Trophoblast cell (in vitro differentiated cells and primary cell): ENCODE results near the gene PALB2. TPM values are rescaled to one million over a fixed set of nuclear protein-coding genes. Genes with fewer than 3 reads are reported as not detected.

Source experiments
- DNase-seq, 2 donors: peaks; one replicate each; pipeline ENCODE4 v3.0.0-alpha.2; 2016
- H2AFZ ChIP-seq: 2 replicates; pipeline ENCODE4 v1.6.1; 2013; ENCODE audit warnings: low read length, moderate library complexity, mild to moderate bottlenecking; ENCODE audit not compliant: insufficient read depth, poor library complexity
- H2AK5ac ChIP-seq: 2 replicates; pipeline ENCODE4 v1.6.1; 2013; ENCODE audit warnings: mild to moderate bottlenecking, low read length
- H2BK120ac ChIP-seq: 2 replicates; pipeline ENCODE4 v1.6.1; 2013; ENCODE audit warnings: low read length, mild to moderate bottlenecking, moderate library complexity; ENCODE audit not compliant: insufficient read depth, poor library complexity
- H2BK12ac ChIP-seq: 2 replicates; pipeline ENCODE4 v1.6.1; 2013; ENCODE audit warnings: mild to moderate bottlenecking, low read length, moderate library complexity
- H2BK5ac ChIP-seq: 2 replicates; pipeline ENCODE4 v1.6.1; 2013; ENCODE audit warnings: low read length, low read depth, moderate library complexity, mild to moderate bottlenecking; ENCODE audit not compliant: poor library complexity
- H3K14ac ChIP-seq: 2 replicates; pipeline ENCODE4 v1.6.1; 2013; ENCODE audit warnings: mild to moderate bottlenecking, low read length
- H3K18ac ChIP-seq: 2 replicates; pipeline ENCODE4 v1.6.1; 2013; ENCODE audit warnings: mild to moderate bottlenecking, low read length
- H3K23ac ChIP-seq: 2 replicates; pipeline ENCODE4 v1.6.1; 2013; ENCODE audit warnings: low read length
- H3K27ac ChIP-seq: 2 replicates; pipeline ENCODE4 v1.5.1; 2013; ENCODE audit warnings: low read depth, mild to moderate bottlenecking, inconsistent platforms, low read length, moderate library complexity
- H3K27me3 ChIP-seq: 2 replicates; pipeline ENCODE4 v1.6.1; 2013; ENCODE audit warnings: inconsistent platforms, mild to moderate bottlenecking, low read length, moderate library complexity; ENCODE audit not compliant: insufficient read depth
- H3K36me3 ChIP-seq, 2 experiments: 1 replicate in 1 of 2; 2 replicates in 1 of 2; pipeline ENCODE4 v1.6.1; 2013; ENCODE audit warnings: low read length in 2 of 2, mild to moderate bottlenecking in 2 of 2, moderate library complexity in 1 of 2; ENCODE audit not compliant: insufficient read depth in 2 of 2, control insufficient read depth in 1 of 2
- H3K4ac ChIP-seq: 2 replicates; pipeline ENCODE4 v1.6.1; 2013; ENCODE audit warnings: low read depth, mild to moderate bottlenecking, low read length, moderate library complexity
- H3K4me1 ChIP-seq, 2 experiments: 1 replicate in 1 of 2; 2 replicates in 1 of 2; pipeline ENCODE4 v1.6.1; 2013; ENCODE audit warnings: low read length in 2 of 2, mild to moderate bottlenecking in 2 of 2, moderate library complexity in 1 of 2; ENCODE audit not compliant: insufficient read depth in 2 of 2, control insufficient read depth in 1 of 2
- H3K4me2 ChIP-seq: 2 replicates; pipeline ENCODE4 v1.6.1; 2013; ENCODE audit warnings: inconsistent platforms, mild to moderate bottlenecking, low read length, moderate library complexity
- H3K4me3 ChIP-seq: 2 replicates; pipeline ENCODE4 v1.5.1; 2013; ENCODE audit warnings: mild to moderate bottlenecking, low read depth, low read length, inconsistent platforms
- H3K79me1 ChIP-seq: one replicate; pipeline ENCODE4 v1.6.1; 2013; ENCODE audit warnings: low read length
- H3K79me2 ChIP-seq: 2 replicates; pipeline ENCODE4 v1.6.1; 2013; ENCODE audit warnings: low read length, mild to moderate bottlenecking; ENCODE audit not compliant: control insufficient read depth, insufficient read depth, poor library complexity
- H3K9ac ChIP-seq: 2 replicates; pipeline ENCODE4 v1.6.1; 2013; ENCODE audit warnings: mild to moderate bottlenecking, low read length
- H3K9me3 ChIP-seq: 2 replicates; pipeline ENCODE4 v1.6.1; 2013; ENCODE audit warnings: low read depth, mild to moderate bottlenecking, control low read depth, inconsistent platforms, low read length; ENCODE audit not compliant: insufficient read depth
- H4K12ac ChIP-seq: 2 replicates; pipeline ENCODE4 v1.6.1; 2013; ENCODE audit warnings: low read depth, mild to moderate bottlenecking, low read length, moderate library complexity
- H4K8ac ChIP-seq: 2 replicates; pipeline ENCODE4 v1.6.1; 2013; ENCODE audit warnings: low read depth, mild to moderate bottlenecking, low read length, moderate library complexity
- H4K91ac ChIP-seq: one replicate; pipeline ENCODE4 v1.6.1; 2013; ENCODE audit warnings: low read depth, mild to moderate bottlenecking, low read length, moderate library complexity
- WGBS: extraction: QIAGEN DNeasy Blood & Tissue Kit; methylation state at CpG from one replicate; pipeline ENCODE4 v1.1.7; 2013; ENCODE audit warnings: missing lambda C conversion rate; ENCODE audit not compliant: insufficient read length, insufficient coverage; ENCODE audit errors: extremely low coverage; 5-methylcytosine and 5-hydroxymethylcytosine counted together
- polyA plus RNA-seq: library from polyadenylated mRNA; stranded (reverse); fragments of 200-250 nt; gene quantifications from 2 replicates; pipeline ENCODE4 v1.2.3, GENCODE V29; 2013

The PALB2 gene
- polyA plus RNA-seq, result 13.6 and 14.1 TPM in 2 replicates

GRCh38 chr16:23640931-23641765 lies at the start of gene PALB2, which contains the start of gene DCTN5:
Gene PALB2, minus strand, starts transcription at chr16:23641310. Its CDS starts 153 bp downstream, at chr16:23641157.
Gene DCTN5, plus strand, starts transcription at chr16:23641466. Its CDS starts 77 bp downstream, at chr16:23641543.
- Histone ChIP-seq H3K4me2 (peak within 1 kb of the TSS; percentile 75), H3K23ac (no peak within 1 kb of the TSS), H3K9me3 (no peaks in the 10 kb centered on the region), H4K8ac (peak within 1 kb of the TSS; percentile 98), H4K91ac (peak within 1 kb of the TSS; percentile 92), H2BK12ac (no peak within 1 kb of the TSS), H2AFZ (peak within 1 kb of the TSS; percentile 86), H3K9ac (peak within 1 kb of the TSS; percentile 86), H3K79me2 (peaks cover 10% of the 10 kb centered on the region), H3K27ac (peak within 1 kb of the TSS; percentile 49), H3K18ac (peak within 1 kb of the TSS; percentile 91), H3K4me1 (peaks cover 7 to 13% of the 10 kb centered on the region in 2 experiments), H3K14ac (peak within 1 kb of the TSS; percentile 98), H3K36me3 (peaks cover 13 to 19% of the 10 kb centered on the region in 2 experiments), H3K4me3 (peak within 1 kb of the TSS; percentile 92), H2BK120ac (peak within 1 kb of the TSS; percentile 79), H2BK5ac (peak within 1 kb of the TSS; percentile 79), H3K4ac (peak within 1 kb of the TSS; percentile 95), H4K12ac (peak within 1 kb of the TSS; percentile 91), H3K27me3 (no peaks in the 10 kb centered on the region), H2AK5ac (peak within 1 kb of the TSS; percentile 69), H3K79me1 (peaks cover 8% of the 10 kb centered on the region)
- DNase-seq, result peak; percentile 94 to 96
- WGBS, result no CpG with 5 or more reads among the region's 64 CpGs

DNA sequence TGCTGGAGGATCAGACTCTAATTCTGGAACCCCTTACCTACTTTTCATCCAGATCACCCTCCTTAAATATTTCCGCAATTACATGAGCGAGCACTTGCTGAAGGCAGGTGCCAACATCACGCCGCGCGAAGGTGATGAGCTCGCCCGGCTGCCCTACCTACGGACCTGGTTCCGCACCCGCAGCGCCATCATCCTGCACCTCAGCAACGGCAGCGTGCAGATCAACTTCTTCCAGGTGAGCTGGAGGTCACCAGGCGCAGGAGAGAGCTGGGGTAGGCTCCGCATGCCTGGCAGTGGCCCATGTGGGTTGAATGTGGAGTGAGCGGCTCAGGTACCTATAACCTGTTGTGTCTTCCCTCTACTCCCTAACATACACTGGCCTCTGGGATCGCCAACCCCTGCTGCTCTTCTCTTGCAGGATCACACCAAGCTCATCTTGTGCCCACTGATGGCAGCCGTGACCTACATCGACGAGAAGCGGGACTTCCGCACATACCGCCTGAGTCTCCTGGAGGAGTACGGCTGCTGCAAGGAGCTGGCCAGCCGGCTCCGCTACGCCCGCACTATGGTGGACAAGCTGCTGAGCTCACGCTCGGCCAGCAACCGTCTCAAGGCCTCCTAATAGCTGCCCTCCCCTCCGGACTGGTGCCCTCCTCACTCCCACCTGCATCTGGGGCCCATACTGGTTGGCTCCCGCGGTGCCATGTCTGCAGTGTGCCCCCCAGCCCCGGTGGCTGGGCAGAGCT lies 48.5 kb upstream of the PALB2 start:
- Histone ChIP-seq H3K79me2 (no peaks in the 10 kb centered on the region), H4K8ac (no peak overlapping the region), H2BK5ac (no peak overlapping the region), H2AFZ (no peak overlapping the region), H3K4ac (no peak overlapping the region), H3K9me3 (no peaks in the 10 kb centered on the region), H2BK12ac (no peak overlapping the region), H3K9ac (no peak overlapping the region), H3K4me2 (no peak overlapping the region), H3K79me1 (no peaks in the 10 kb centered on the region), H3K18ac (no peak overlapping the region), H3K14ac (no peak overlapping the region), H3K27ac (no peak overlapping the region), H2BK120ac (no peak overlapping the region), H4K12ac (no peak overlapping the region), H3K27me3 (no peaks in the 10 kb centered on the region), H3K4me3 (no peak overlapping the region), H4K91ac (no peak overlapping the region), H3K36me3 (peaks cover 61% of the 10 kb centered on the region in 2 experiments), H3K23ac (no peak overlapping the region), H2AK5ac (no peak overlapping the region), H3K4me1 (peaks cover under 1 to 8% of the 10 kb centered on the region in 2 experiments)
- WGBS, result no CpG with 5 or more reads among the region's 36 CpGs
- no peak for DNase-seq

GRCh38 chr16:23687034-23687808 lies 46.1 kb upstream of the PALB2 start:
- no peak overlapping the region for H2BK120ac ChIP-seq
- H4K8ac ChIP-seq, result no peak overlapping the region
- H3K23ac ChIP-seq, result no peak overlapping the region
- H3K36me3 ChIP-seq, result peaks cover 71 to 77% of the 10 kb centered on the region in 2 experiments
- no peak overlapping the region for H2AK5ac ChIP-seq
- no peaks in the 10 kb centered on the region for H3K79me1 ChIP-seq
- no peak overlapping the region for H2BK5ac ChIP-seq
- H4K91ac ChIP-seq, result no peak overlapping the region
- DNase-seq, result peak; percentile 95 to 96
- H3K27me3 ChIP-seq, result no peaks in the 10 kb centered on the region
- no peak overlapping the region for H3K14ac ChIP-seq
- H3K4me1 ChIP-seq, result peaks cover 0 to 3% of the 10 kb centered on the region in 2 experiments
- H2AFZ ChIP-seq, result no peak overlapping the region
- no peak overlapping the region for H3K18ac ChIP-seq
- no peaks in the 10 kb centered on the region for H3K9me3 ChIP-seq
- no peak overlapping the region for H3K27ac ChIP-seq
- no peaks in the 10 kb centered on the region for H3K79me2 ChIP-seq
- no peak overlapping the region for H3K4me3 ChIP-seq
- H3K4ac ChIP-seq, result no peak overlapping the region
- no CpG with 5 or more reads among the region's 16 CpGs for WGBS
- H3K9ac ChIP-seq, result no peak overlapping the region
- no peak overlapping the region for H3K4me2 ChIP-seq
- H4K12ac ChIP-seq, result no peak overlapping the region
- no peak overlapping the region for H2BK12ac ChIP-seq

- no peak overlapping the region for H3K9ac ChIP-seq
- no peaks in the 10 kb centered on the region for H3K27me3 ChIP-seq
- H4K91ac ChIP-seq, result no peak overlapping the region
- peaks cover 7 to 14% of the 10 kb centered on the region in 2 experiments for H3K4me1 ChIP-seq
- H3K36me3 ChIP-seq, result peaks cover 46 to 59% of the 10 kb centered on the region in 2 experiments
- no peak overlapping the region for H2BK5ac ChIP-seq
- H3K18ac ChIP-seq, result no peak overlapping the region
- H3K23ac ChIP-seq, result no peak overlapping the region
- H2BK120ac ChIP-seq, result no peak overlapping the region
- H2AK5ac ChIP-seq, result no peak overlapping the region
- no peak overlapping the region for H3K4me2 ChIP-seq
- H3K4ac ChIP-seq, result no peak overlapping the region
- H3K14ac ChIP-seq, result no peak overlapping the region
- H3K4me3 ChIP-seq, result no peak overlapping the region
- no peak overlapping the region for H3K27ac ChIP-seq
- no peak overlapping the region for H2BK12ac ChIP-seq
- no peak overlapping the region for H4K12ac ChIP-seq
- H3K79me2 ChIP-seq, result peaks cover 16% of the 10 kb centered on the region
- H3K9me3 ChIP-seq, result no peaks in the 10 kb centered on the region
- H4K8ac ChIP-seq, result no peak overlapping the region
- no peak overlapping the region for H2AFZ ChIP-seq
- DNase-seq, result no peak
- H3K79me1 ChIP-seq, result peaks cover 8% of the 10 kb centered on the region
- no CpG with 5 or more reads among the region's 3 CpGs for WGBS
Measured at GRCh38 chr16:23683487-23683886, 42.4 kb upstream of the PALB2 start.
